PC-9 (cell line): ENCODE data around the gene ATP5ME. TPM values are rescaled to one million over a fixed set of nuclear protein-coding genes. Genes with fewer than 3 reads are reported as not detected.
A peak's percentile ranks its signal among the peaks of the same experiment; 100 is the strongest.

Source experiments
- BruUV-seq: library from RNA; stranded (reverse); fragments of 400-500 nt; replicated peaks from 2 replicates; lab custom pipeline; 2021; lab: Mats Ljungman, UMichigan
- CTCF ChIA-PET: fragments of 300-600 bp; sonication (Branson Sonifier 250); formaldehyde crosslinking; loops from one replicate; lab custom pipeline; 2022; ENCODE audit warnings: antibody characterized with exemption; lab: Charles Lee
- POLR2A ChIA-PET: fragments of 300-600 bp; sonication (Branson Sonifier 250); formaldehyde crosslinking; loops from one replicate; lab custom pipeline; 2022; ENCODE audit warnings: antibody characterized with exemption; ENCODE audit not compliant: unreplicated experiment; lab: Charles Lee
- DNase-seq, 2 experiments: peaks; one replicate each; pipeline versions ENCODE4 v3.0.0 to v3.0.0-alpha.2; 2015 to 2022; ENCODE audit warnings: mixed read lengths in 1 of 2
- H2AFZ ChIP-seq: fragments of 200-600 bp; sonication (generic); 2 replicates; pipeline ENCODE4 v1.8.1; 2017; ENCODE audit warnings: antibody characterized with exemption
- H3F3A ChIP-seq: fragments of 200-600 bp; sonication (generic); 2 replicates; pipeline ENCODE4 v1.8.1; 2017; ENCODE audit warnings: antibody characterized with exemption, mild to moderate bottlenecking, low read depth; ENCODE audit not compliant: insufficient read depth
- H3K27ac ChIP-seq: fragments of 200-600 bp; sonication (generic); 2 replicates; pipeline ENCODE4 v1.6.1; 2016; ENCODE audit warnings: mixed run types
- H3K27me3 ChIP-seq: fragments of 200-600 bp; sonication (generic); 2 replicates; pipeline ENCODE4 v1.6.1; 2016; ENCODE audit warnings: low read depth, mixed run types; ENCODE audit not compliant: insufficient read depth
- H3K36me3 ChIP-seq: fragments of 200-600 bp; sonication (generic); 2 replicates; pipeline ENCODE4 v1.6.1; 2016; ENCODE audit warnings: low read depth, mixed run types
- H3K4me1 ChIP-seq: fragments of 200-600 bp; sonication (generic); replicated peaks from 2 replicates; pipeline ENCODE4 v1.6.1; 2016; ENCODE audit warnings: mixed run types; ENCODE audit not compliant: insufficient read depth
- H3K4me2 ChIP-seq: fragments of 200-600 bp; sonication (generic); 2 replicates; pipeline ENCODE4 v1.6.1; 2017; ENCODE audit warnings: mixed run types
- H3K4me3 ChIP-seq: fragments of 200-600 bp; sonication (generic); 2 replicates; pipeline ENCODE4 v1.6.1; 2016; ENCODE audit warnings: mixed run types
- H3K79me2 ChIP-seq: fragments of 200-600 bp; sonication (generic); 2 replicates; pipeline ENCODE4 v1.6.1; 2017; ENCODE audit warnings: low read depth, mixed run types
- H3K9me2 ChIP-seq: fragments of 200-600 bp; sonication (generic); 2 replicates; pipeline ENCODE4 v1.8.1; 2017; ENCODE audit warnings: mild to moderate bottlenecking; ENCODE audit not compliant: insufficient read depth
- H3K9me3 ChIP-seq: fragments of 200-600 bp; sonication (generic); 2 replicates; pipeline ENCODE4 v1.8.1; 2016; ENCODE audit warnings: low read depth; ENCODE audit not compliant: insufficient read depth
- H4K20me1 ChIP-seq: fragments of 200-600 bp; sonication (generic); 2 replicates; pipeline ENCODE4 v1.8.1; 2017; ENCODE audit not compliant: insufficient read depth
- EZH2 ChIP-seq: fragments of 200-600 bp; sonication (generic); IDR thresholded peaks from 2 replicates; pipeline ENCODE4 v1.8.0; 2017; ENCODE audit warnings: antibody characterized with exemption, low read depth
- intact Hi-C: fragments of 100-400 bp; cut with micrococcal nuclease; formaldehyde crosslinking; loops from one replicate; pipeline ENCODE4 v1.10.0; 2022; ENCODE audit not compliant: unreplicated experiment
- total RNA-seq: library from RNA; stranded (reverse); gene quantifications from 2 replicates; pipeline ENCODE4 v1.2.3, GENCODE V29; 2021
- TF ChIP-seq, protein P1 (sequence below): fragments of 200-600 bp; sonication (generic); conservative IDR thresholded peaks from 2 replicates; pipeline ENCODE4 v1.6.1; 2017; ENCODE audit warnings: mixed run types, antibody characterized with exemption, mild to moderate bottlenecking, moderate library complexity

The ATP5ME gene
- total RNA-seq, 1 experiment from 2014 or later, result 334 TPM

DNA sequence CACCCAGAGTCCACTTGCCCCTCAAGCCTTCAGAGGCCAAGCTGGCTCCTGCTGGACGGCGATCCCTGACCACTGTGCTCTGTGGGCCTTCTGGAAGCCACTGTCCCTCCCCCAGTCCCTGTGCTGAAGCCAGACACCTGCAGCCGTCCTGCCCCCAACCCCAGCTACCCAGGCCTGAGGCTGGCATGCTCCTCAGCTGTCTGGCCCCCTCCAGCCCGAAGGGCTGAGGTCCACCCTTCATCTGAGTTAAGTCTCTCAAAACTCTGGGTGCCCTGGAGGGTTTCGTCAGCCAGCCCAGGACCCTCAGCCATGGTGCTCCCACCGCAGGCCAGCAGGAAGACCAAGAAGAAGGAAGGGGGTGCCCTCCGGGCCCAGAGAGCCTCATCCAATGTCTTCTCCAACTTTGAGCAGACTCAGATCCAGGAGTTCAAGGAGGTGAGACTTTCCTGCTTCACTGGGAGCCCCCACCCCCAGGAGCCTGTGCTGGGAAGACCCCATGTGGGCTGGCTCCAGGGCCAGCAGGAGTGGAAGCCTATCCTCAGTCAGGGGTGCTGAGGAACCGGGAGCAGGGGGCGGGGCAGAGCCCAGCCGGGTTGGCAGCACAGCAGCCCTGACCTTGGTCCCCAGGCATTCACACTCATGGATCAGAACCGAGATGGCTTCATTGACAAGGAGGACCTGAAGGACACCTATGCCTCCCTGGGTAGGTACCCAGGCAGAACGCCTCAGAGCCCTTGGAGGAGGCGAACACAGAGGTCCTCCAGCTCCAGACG lies 4.4 kb upstream of the ATP5ME start:
- Histone ChIP-seq H3K4me3 (no peak overlapping the region), H3K9me3 (no peaks in the 10 kb centered on the region), H4K20me1 (no peaks in the 10 kb centered on the region), H3K27me3 (no peaks in the 10 kb centered on the region), H3K9me2 (no peaks in the 10 kb centered on the region), H3K27ac (no peak overlapping the region), H3K36me3 (no peaks in the 10 kb centered on the region), H3K4me2 (no peak overlapping the region), H3K4me1 (peaks cover 7% of the 10 kb centered on the region; the same call in 1 of the 2 replicates), H3F3A (0 out of 2 replicates have a peak, but pooled peaks cover 3% of the 10 kb centered on the region), H2AFZ (no peak overlapping the region), H3K79me2 (peaks cover 14% of the 10 kb centered on the region)
- peak in 1 of 2 experiments; percentile 12 for DNase-seq
- no peak for TF ChIP-seq EZH2
- TF ChIP-seq, protein P1, sequence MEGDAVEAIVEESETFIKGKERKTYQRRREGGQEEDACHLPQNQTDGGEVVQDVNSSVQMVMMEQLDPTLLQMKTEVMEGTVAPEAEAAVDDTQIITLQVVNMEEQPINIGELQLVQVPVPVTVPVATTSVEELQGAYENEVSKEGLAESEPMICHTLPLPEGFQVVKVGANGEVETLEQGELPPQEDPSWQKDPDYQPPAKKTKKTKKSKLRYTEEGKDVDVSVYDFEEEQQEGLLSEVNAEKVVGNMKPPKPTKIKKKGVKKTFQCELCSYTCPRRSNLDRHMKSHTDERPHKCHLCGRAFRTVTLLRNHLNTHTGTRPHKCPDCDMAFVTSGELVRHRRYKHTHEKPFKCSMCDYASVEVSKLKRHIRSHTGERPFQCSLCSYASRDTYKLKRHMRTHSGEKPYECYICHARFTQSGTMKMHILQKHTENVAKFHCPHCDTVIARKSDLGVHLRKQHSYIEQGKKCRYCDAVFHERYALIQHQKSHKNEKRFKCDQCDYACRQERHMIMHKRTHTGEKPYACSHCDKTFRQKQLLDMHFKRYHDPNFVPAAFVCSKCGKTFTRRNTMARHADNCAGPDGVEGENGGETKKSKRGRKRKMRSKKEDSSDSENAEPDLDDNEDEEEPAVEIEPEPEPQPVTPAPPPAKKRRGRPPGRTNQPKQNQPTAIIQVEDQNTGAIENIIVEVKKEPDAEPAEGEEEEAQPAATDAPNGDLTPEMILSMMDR, result no peak
- POLR2A ChIA-PET, result interaction anchor here (0.6 kb wide), 1 partner anchor 611 kb away, joined by 3 read pairs; no protein-coding TSS in a partner anchor
- intact Hi-C loops, result no loop called here
- CTCF ChIA-PET, result no interaction called here
- BruUV-seq, result no TSS peak

GRCh38 chr4:677431-678293 lies 3.6 kb upstream of the ATP5ME start:
- intact Hi-C loops, result no loop called here
- Histone ChIP-seq H3K9me3 (no peaks in the 10 kb centered on the region), H3K4me2 (no peak overlapping the region), H3K4me3 (no peak overlapping the region), H3K36me3 (no peaks in the 10 kb centered on the region), H3F3A (0 out of 2 replicates have a peak, but pooled peaks cover 3% of the 10 kb centered on the region), H2AFZ (no peak overlapping the region), H3K27me3 (no peaks in the 10 kb centered on the region), H3K9me2 (no peaks in the 10 kb centered on the region), H4K20me1 (no peaks in the 10 kb centered on the region), H3K4me1 (peaks cover 14% of the 10 kb centered on the region), H3K79me2 (peaks cover 23% of the 10 kb centered on the region), H3K27ac (no peak overlapping the region)
- BruUV-seq, result no TSS peak
- DNase-seq, result peak in 1 of 2 experiments; percentile 26
- POLR2A ChIA-PET, result interaction anchor here (0.5 to 0.6 kb wide), 2 partner anchors 33 to 612 kb away, joined by 3 to 22 read pairs; no protein-coding TSS in a partner anchor
- TF ChIP-seq, protein P1, result no peak
- no peak for TF ChIP-seq EZH2
- CTCF ChIA-PET, result no interaction called here

DNA sequence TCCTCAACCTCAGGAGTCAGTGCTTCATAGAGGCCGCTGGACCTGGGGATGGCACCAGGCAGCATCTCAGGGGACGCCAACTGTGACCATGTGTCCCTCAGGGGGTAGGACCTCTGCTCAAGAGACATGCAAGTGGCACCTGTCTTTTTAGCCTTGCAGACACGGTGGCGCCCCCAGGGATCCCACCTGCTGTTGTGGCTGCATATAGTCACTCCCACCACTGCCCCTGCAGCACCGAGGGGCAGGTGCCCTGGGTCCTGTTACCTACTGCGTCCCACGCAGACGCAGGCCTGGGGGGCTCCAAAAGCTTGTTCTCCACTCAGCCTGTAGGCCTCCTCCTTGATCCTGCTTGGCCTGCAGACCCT lies 2.8 kb upstream of the ATP5ME start:
- Histone ChIP-seq H3K9me3 (no peaks in the 10 kb centered on the region), H3K36me3 (no peaks in the 10 kb centered on the region), H3K4me2 (no peak overlapping the region), H3K4me3 (no peak overlapping the region), H3K4me1 (peaks cover 14% of the 10 kb centered on the region), H3K9me2 (no peaks in the 10 kb centered on the region), H4K20me1 (no peaks in the 10 kb centered on the region), H2AFZ (no peak overlapping the region), H3K27ac (no peak overlapping the region), H3K27me3 (no peaks in the 10 kb centered on the region), H3F3A (0 out of 2 replicates have a peak, but pooled peaks cover 3% of the 10 kb centered on the region), H3K79me2 (peaks cover 26% of the 10 kb centered on the region)
- no peak for DNase-seq
- BruUV-seq, result no TSS peak
- CTCF ChIA-PET, result no interaction called here
- TF ChIP-seq, protein P1, result no peak
- TF ChIP-seq EZH2, result no peak
- POLR2A ChIA-PET, result no interaction called here
- intact Hi-C loops, result no loop called here
